ENCODE measurements around the gene OR6J1. TPM values are rescaled to one million over a fixed set of nuclear protein-coding genes. Genes with fewer than 3 reads are reported as not detected.
"Not testable (repeated sequence)": the region's sequence is repeated elsewhere in the genome, so short reads cannot be mapped to it uniquely, and the experiment has no call there.

The OR6J1 gene
- total RNA-seq: not detected

DNA sequence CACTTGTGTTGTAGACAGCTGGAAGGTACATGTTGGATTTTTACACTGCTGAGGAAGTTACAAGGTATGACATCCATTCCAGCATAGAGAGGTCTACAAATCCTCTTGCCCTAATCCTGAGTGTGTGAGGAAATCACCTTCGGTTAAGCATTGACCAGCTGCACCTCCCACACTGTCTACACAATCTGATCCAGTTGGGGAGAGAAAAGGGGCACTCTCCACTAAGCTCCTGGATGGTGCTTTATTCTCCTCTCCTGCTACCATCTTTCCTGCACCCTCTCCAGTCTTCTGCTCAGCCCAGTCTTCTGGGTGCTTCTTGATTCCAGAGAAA is at the start of gene OR6J1:
Gene OR6J1, minus strand, starts transcription at position 48 of the 331 bp plus-strand sequence. CDS start 9,541 bp downstream, outside the sequence.
- Histone ChIP-seq H3K27me3 (no peaks in the 10 kb centered on the region), H3K27ac (no peak within 1 kb of the TSS), H3K36me3 (no peaks in the 10 kb centered on the region), H3K4me3 (no peak within 1 kb of the TSS), H3K4me1 (no peaks in the 10 kb centered on the region), H3K9me3 (no peaks in the 10 kb centered on the region)
- no peak for DNase-seq (ENCODE audit: low spot score)
- TF ChIP-seq, protein P1, sequence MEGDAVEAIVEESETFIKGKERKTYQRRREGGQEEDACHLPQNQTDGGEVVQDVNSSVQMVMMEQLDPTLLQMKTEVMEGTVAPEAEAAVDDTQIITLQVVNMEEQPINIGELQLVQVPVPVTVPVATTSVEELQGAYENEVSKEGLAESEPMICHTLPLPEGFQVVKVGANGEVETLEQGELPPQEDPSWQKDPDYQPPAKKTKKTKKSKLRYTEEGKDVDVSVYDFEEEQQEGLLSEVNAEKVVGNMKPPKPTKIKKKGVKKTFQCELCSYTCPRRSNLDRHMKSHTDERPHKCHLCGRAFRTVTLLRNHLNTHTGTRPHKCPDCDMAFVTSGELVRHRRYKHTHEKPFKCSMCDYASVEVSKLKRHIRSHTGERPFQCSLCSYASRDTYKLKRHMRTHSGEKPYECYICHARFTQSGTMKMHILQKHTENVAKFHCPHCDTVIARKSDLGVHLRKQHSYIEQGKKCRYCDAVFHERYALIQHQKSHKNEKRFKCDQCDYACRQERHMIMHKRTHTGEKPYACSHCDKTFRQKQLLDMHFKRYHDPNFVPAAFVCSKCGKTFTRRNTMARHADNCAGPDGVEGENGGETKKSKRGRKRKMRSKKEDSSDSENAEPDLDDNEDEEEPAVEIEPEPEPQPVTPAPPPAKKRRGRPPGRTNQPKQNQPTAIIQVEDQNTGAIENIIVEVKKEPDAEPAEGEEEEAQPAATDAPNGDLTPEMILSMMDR (IDR thresholded peaks at IDR 0.05): no peak

DNA sequence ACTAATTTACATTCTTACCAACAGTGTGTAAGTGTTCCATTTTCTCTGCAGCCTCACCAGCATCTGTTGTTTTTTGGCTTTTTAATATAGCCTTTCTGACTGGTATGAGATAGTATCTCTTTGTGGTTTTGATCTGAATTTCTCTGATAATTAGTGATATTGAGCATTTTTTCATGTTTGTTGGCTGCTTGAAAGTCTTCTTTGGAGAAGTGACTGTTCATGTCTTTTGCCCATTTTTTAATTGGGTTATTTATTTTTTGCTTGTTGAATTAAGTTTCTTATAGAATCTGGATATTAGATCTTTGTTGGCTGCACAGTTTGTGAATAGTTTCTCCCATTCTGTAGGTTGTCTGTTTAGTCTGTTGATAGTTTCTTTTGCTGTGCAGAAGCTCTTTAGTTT is 48.0 kb upstream of the OR6J1 start:
- Histone ChIP-seq H3K36me3 (no peaks in the 10 kb centered on the region), H3K27ac (no peak overlapping the region), H3K4me1 (no peaks in the 10 kb centered on the region), H3K27me3 (no peaks in the 10 kb centered on the region), H3K9me3 (peaks cover 0 to 17% of the 10 kb centered on the region in 2 donors), H3K4me3 (no peak overlapping the region)
- no peak for DNase-seq (ENCODE audit: low spot score)
- TF ChIP-seq, protein P1 (IDR thresholded peaks at IDR 0.05): no peak

DNA sequence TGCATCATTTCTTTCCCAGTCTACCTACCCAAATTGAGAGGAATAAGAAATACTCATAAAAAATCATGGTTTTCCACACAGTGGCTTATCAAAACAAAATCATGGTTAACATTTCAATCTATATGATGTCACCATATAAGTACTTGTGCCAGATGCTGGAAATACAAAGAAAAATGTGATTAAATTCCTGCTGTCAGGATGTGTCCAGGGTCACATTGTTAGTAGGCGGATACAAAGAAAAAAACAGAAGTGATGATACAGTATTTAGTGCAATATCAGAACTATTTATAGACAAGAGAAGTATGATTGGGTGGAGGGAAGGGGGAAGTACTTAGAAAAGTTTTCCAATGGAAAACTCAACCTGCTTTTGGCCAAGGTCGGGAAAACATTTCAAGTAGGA is 47.0 kb upstream of the OR6J1 start:
- TF ChIP-seq, protein P1 (IDR thresholded peaks at IDR 0.05): no peak
- no peak overlapping the region for H3K4me3 ChIP-seq
- H3K4me1 ChIP-seq: no peaks in the 10 kb centered on the region
- no peak overlapping the region for H3K27ac ChIP-seq
- no peaks in the 10 kb centered on the region for H3K36me3 ChIP-seq
- peaks cover 0 to 17% of the 10 kb centered on the region in 2 donors for H3K9me3 ChIP-seq
- no peak for DNase-seq (ENCODE audit: low spot score)
- H3K27me3 ChIP-seq: no peaks in the 10 kb centered on the region

DNA sequence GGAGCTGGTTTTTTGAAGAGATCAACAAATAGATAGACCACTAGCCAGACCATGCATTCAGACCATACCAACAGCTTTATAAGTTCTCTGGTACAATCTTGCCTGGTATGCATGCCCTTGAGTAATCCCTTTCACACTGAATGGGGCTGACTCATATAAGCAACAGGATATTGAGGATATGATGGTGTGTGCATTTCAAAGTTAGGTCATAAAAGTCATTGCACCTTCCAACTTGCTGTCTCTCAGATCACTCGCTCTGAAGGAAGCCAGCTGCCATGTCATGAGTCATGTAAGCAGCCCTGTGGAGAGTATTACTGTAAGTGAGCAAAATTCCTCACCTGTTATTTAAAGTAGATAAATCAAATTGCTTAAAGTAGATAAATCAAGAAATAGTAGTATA is 45.0 kb upstream of the OR6J1 start:
- DNase-seq (ENCODE audit: low spot score): no peak
- Histone ChIP-seq H3K4me1 (no peaks in the 10 kb centered on the region), H3K27me3 (no peaks in the 10 kb centered on the region), H3K27ac (no peak overlapping the region), H3K36me3 (no peaks in the 10 kb centered on the region), H3K4me3 (no peak overlapping the region), H3K9me3 (peaks cover 0 to 17% of the 10 kb centered on the region in 2 donors)
- TF ChIP-seq, protein P1 (IDR thresholded peaks at IDR 0.05): no peak

DNA sequence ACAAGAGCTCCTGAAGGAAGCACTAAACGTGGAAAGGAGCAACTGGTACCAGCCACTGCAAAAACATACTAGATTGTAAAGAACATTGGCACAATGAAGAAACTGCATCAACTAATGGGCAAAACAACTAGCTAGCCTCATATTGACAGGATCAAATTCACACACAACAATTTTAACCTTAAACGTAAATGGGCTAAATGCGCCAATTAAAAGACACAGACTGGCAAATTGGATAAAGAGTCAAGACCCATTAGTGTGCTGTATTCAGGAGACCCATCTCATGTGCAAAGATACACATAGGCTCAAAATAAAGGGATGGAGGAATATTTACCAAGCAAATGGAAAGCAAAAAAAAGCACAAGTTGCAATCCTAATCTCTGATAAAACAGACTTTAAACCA is 43.8 kb upstream of the OR6J1 start:
- not testable (repeated sequence) for DNase-seq (ENCODE audit: low spot score); H3K4me1 ChIP-seq; H3K4me3 ChIP-seq; H3K27me3 ChIP-seq; H3K27ac ChIP-seq; H3K36me3 ChIP-seq
- H3K9me3 ChIP-seq: peaks cover 0 to 11% of the 10 kb centered on the region in 2 donors

DNA sequence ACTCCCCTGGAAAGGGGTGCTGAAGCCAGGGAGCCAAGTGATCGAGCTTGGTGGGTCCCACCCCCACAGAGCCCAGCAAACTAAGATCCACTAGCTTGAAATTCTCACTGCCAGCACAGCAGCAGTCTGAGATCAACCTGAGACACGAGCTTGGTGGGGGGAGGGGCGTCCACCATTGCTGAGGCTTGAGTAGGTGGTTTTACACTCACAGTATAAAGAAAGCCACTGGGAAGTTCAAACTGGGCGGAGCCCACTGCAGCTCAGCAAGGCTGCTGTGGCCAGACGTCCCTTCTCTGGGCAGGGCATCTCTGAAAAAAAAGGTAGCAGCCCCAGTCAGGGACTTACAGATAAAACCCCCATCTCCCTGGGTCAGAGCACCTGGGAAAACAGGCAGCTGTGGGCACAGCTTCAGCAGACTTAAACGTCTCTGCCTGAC is 42.0 kb upstream of the OR6J1 start:
- not testable (repeated sequence) for H3K9me3 ChIP-seq; H3K36me3 ChIP-seq; H3K27ac ChIP-seq; H3K27me3 ChIP-seq; H3K4me1 ChIP-seq; H3K4me3 ChIP-seq; DNase-seq (ENCODE audit: low spot score)

DNA sequence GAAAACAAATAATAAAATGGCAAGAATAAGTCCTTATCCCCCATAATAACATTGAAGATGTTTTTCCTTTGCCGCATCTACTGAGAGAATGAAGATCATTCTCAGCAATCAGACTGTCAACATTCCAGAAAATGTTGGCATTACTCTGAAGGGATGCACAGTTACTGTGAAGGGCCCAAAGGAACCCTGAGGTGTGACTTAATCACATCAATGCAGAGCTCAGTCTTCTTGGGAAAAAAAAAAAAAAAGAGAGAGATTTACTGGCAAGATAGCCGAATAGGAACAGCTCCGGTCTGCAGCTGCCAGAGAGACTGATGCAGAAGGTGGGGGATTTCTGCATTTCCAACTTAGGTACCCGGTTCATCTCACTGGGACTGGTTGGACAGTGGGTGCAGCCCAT is 41.3 kb upstream of the OR6J1 start:
- Histone ChIP-seq H3K4me3 (no peak overlapping the region), H3K9me3 (no peaks in the 10 kb centered on the region), H3K27me3 (no peaks in the 10 kb centered on the region), H3K4me1 (no peaks in the 10 kb centered on the region), H3K27ac (no peak overlapping the region), H3K36me3 (no peaks in the 10 kb centered on the region)
- TF ChIP-seq, protein P1 (IDR thresholded peaks at IDR 0.05): no peak
- no peak for DNase-seq (ENCODE audit: low spot score)

DNA sequence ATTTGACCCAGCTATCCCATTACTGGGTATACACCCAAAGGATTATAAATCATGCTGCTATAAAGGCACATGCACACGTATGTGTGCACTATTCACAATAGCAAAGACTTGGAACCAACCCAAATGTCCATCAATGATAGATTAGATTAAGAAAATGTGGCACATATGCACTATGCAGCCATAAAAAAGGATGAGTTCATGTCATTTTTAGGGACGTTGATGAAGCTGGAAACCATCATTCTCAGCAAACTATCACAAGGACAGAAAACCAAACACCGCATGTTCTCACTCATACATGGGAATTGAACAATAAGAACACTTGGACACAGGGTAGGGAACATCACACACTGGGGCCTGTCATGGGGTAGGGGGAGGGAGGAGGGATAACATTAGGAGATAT is 39.3 kb upstream of the OR6J1 start:
- H3K4me3 ChIP-seq; H3K9me3 ChIP-seq; DNase-seq (ENCODE audit: low spot score); H3K27ac ChIP-seq; H3K27me3 ChIP-seq; H3K36me3 ChIP-seq; H3K4me1 ChIP-seq: not testable (repeated sequence)

Data from right atrium auricular region (tissue), 2 donors.